ENCODE data around the gene NEUROD2. TPM values are rescaled to one million over a fixed set of nuclear protein-coding genes. Genes with fewer than 3 reads are reported as not detected.

Gene NEUROD2
- total and polyA plus RNA-seq, 9 donors, result not detected

DNA sequence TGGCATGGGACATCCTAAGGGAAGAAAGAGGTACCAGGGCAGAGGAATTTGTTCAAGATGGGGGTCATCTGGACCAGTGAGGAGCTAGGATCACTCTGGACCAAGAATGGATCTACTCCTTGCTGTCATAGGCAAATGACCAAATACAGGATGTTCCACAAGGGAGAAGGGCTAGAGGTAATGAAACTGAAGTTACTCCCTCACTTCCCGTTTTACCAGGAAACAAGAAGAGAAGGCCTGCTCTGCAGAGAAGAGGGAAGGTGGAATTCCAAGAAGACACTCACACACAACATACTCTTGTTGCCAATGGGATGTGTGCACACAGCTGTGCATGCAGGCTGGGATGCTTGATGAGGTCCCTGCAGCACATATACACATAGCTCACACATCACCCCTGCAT is 38.6 kb downstream of the NEUROD2 start:
- intact Hi-C loops (cut with DNase I), result no loop called here
- H3K27ac ChIP-seq, result no peak overlapping the region
- DNase-seq, result no peak
- WGBS, 3 donors, result 50 to 61% (median 55%) methylated on average over 1 of the region's 1 CpG
- TF ChIP-seq POLR2A (IDR thresholded peaks at IDR 0.05) (no peak), EP300 (IDR thresholded peaks at IDR 0.05) (no peak)
- TF ChIP-seq, protein P1, sequence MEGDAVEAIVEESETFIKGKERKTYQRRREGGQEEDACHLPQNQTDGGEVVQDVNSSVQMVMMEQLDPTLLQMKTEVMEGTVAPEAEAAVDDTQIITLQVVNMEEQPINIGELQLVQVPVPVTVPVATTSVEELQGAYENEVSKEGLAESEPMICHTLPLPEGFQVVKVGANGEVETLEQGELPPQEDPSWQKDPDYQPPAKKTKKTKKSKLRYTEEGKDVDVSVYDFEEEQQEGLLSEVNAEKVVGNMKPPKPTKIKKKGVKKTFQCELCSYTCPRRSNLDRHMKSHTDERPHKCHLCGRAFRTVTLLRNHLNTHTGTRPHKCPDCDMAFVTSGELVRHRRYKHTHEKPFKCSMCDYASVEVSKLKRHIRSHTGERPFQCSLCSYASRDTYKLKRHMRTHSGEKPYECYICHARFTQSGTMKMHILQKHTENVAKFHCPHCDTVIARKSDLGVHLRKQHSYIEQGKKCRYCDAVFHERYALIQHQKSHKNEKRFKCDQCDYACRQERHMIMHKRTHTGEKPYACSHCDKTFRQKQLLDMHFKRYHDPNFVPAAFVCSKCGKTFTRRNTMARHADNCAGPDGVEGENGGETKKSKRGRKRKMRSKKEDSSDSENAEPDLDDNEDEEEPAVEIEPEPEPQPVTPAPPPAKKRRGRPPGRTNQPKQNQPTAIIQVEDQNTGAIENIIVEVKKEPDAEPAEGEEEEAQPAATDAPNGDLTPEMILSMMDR (IDR thresholded peaks at IDR 0.05), result no peak
- H3K9me3 ChIP-seq, result no peaks in the 10 kb centered on the region
- no peaks in the 10 kb centered on the region for H3K36me3 ChIP-seq
- H3K27me3 ChIP-seq, result no peaks in the 10 kb centered on the region
- H3K4me3 ChIP-seq, result no peak overlapping the region
- H3K4me1 ChIP-seq (ENCODE audit: insufficient read depth), result peaks cover 1% of the 10 kb centered on the region

DNA sequence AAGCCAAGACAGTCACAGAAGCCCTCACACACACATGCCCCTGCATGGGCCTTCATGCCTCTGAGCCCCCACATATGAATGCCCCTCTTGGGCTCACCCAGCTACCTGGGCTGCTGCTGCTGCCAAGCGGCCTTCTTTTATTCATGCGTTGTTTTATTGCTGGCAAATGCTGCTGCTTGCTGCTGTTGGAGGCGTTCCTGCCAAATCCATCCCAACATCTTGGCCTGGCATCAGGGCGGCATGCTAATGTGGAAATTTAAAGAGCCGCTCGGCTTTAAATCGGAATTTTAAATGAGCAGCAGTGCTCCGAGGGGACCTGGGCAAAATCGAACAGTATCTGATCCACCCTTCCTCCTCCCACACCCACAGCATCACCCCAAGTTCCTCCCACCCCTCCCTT is 39.0 kb downstream of the NEUROD2 start:
- TF ChIP-seq POLR2A (IDR thresholded peaks at IDR 0.05), result no peak
- TF ChIP-seq, protein P1 (IDR thresholded peaks at IDR 0.05), result no peak
- no peak for TF ChIP-seq EP300 (IDR thresholded peaks at IDR 0.05)
- H3K9me3 ChIP-seq, result no peaks in the 10 kb centered on the region
- H3K36me3 ChIP-seq, result no peaks in the 10 kb centered on the region
- no peaks in the 10 kb centered on the region for H3K4me1 ChIP-seq (ENCODE audit: insufficient read depth)
- DNase-seq, result no peak
- H3K27me3 ChIP-seq, result no peaks in the 10 kb centered on the region
- no peak overlapping the region for H3K27ac ChIP-seq
- intact Hi-C loops (cut with DNase I), result no loop called here
- no peak overlapping the region for H3K4me3 ChIP-seq
- WGBS, 3 donors, result 77 to 79% (median 79%) methylated on average over 9 of the region's 9 CpGs

DNA sequence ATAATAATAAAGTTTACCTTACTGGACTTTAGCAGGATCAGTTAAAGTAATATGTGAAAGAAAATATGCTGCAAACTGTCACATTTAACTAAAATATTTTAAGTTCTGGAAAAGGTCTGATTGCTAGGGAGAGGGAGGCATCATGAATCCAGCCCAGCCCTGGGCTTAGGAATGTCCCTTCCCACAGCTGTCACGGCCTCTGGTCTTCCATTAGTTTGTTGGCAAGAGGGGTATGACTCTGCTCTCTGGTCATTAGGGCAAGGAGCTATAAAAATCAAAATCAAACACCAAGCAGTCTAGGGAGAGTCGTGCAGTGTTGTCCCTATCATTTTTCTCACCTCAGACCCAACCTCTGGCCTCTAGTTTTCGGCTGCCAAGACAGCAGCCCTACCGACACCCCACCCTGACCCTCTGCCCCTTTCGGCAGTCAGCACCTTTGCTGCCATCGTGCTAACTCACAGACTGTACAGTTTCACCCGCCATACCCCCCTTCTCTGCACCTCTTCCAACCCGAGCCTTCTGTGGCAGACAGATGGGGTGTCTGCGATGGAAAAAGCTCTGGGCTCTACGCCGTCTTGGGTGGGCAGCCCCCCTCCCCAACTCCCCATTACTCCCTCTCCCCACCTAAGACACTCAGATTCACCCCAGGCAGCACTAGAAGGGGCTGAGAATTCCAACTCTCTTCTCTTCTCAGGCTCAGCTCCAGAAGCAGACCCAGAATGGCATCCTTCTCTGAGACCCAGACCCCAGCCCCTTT is 41.4 kb downstream of the NEUROD2 start:
- 81 to 82% (median 82%) methylated on average over 11 of the region's 11 CpGs for WGBS, 3 donors
- Histone ChIP-seq H3K27me3 (no peaks in the 10 kb centered on the region), H3K4me3 (no peak overlapping the region), H3K27ac (no peak overlapping the region), H3K4me1 (ENCODE audit: insufficient read depth) (peaks cover 3% of the 10 kb centered on the region), H3K36me3 (no peaks in the 10 kb centered on the region), H3K9me3 (no peaks in the 10 kb centered on the region)
- intact Hi-C loops (cut with DNase I), result no loop called here
- no peak for DNase-seq
- TF ChIP-seq, protein P1 (IDR thresholded peaks at IDR 0.05), result no peak
- TF ChIP-seq POLR2A (IDR thresholded peaks at IDR 0.05) (no peak), EP300 (IDR thresholded peaks at IDR 0.05) (no peak)

DNA sequence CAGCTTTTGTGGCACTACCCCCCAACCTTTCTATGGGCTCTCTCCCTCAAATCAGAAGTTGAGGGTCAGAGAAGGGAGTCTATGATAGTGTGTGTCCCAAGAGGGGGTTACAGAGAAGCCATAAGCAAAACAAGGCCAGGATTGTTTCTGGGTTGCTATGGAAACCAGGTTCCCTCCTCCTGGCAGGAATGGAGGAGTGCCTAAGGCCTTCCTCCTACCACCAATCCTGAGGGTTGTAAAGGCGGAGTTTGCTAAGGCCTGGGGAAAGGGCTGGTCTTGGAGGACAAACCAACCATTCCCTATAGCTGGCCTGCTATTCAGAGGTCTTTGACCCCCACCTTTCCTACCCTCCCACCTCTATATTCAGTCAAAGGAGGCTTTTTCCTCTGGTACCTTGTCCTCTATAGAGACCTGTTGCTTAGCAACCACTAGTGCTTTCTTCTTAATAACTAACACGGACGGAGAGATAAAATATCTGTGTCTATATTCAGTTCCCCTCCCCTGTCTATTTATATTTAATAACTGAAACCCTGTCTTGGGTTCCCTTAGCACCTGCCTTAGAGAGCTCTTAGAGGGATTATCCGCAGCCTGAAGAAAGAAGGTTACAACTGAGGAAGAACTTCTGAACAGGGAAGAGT is 43.4 kb downstream of the NEUROD2 start:
- no peaks in the 10 kb centered on the region for H3K27me3 ChIP-seq
- 84 to 87% (median 84%) methylated on average over 4 of the region's 4 CpGs for WGBS, 3 donors
- H3K27ac ChIP-seq, result no peak overlapping the region
- intact Hi-C loops (cut with DNase I), result no loop called here
- DNase-seq, result no peak
- no peak overlapping the region for H3K4me3 ChIP-seq
- no peaks in the 10 kb centered on the region for H3K9me3 ChIP-seq
- no peaks in the 10 kb centered on the region for H3K36me3 ChIP-seq
- TF ChIP-seq, protein P1 (IDR thresholded peaks at IDR 0.05), result no peak
- no peak for TF ChIP-seq EP300 (IDR thresholded peaks at IDR 0.05)
- no peak for TF ChIP-seq POLR2A (IDR thresholded peaks at IDR 0.05)
- H3K4me1 ChIP-seq (ENCODE audit: insufficient read depth), result peaks cover 3% of the 10 kb centered on the region
